GM13977 (cell line): ENCODE results near the gene FHL5.
"Not testable (repeated sequence)": the region's sequence is repeated elsewhere in the genome, so short reads cannot be mapped to it uniquely, and the experiment has no call there.

Experiments
- DNase-seq: peaks from one replicate; pipeline ENCODE4 v3.0.0; 2012; ENCODE audit warnings: low spot score
- in situ Hi-C: fragments of 300-500 bp; cut with MboI; formaldehyde crosslinking; loops from one replicate; pipeline ENCODE4 v1.12.0; 2022; ENCODE audit warnings: low sequenced_read_pairs, low pct_unique_long_range_greater_than_20kb, mixed read lengths, inconsistent platforms; ENCODE audit not compliant: unreplicated experiment
- TF ChIP-seq, protein P1 (sequence below): IDR thresholded peaks from 2 replicates; pipeline ENCODE4 v1.5.1; 2012; ENCODE audit warnings: mild to moderate bottlenecking, control low read depth; ENCODE audit not compliant: insufficient read depth; ENCODE audit errors: extremely low read depth, missing control alignments

Gene FHL5

DNA sequence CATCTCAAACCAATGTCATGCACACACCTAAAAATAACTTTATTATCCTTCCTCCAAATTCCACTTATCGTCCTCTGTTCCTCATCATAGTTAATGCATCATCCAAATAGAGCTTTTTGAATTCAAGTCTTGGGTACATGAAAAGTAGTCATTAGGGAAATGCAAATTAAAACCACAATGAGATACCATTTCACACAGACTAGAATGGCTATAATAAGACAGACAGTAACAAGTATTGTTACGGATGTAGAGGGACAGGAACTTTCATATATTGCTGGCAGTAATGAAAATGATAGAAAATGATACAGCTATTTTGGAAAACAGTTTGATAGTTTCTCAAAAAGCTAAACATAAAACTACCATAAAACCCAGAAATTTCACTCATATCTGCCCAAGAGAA, 59.1 kb downstream of the FHL5 start:
- TF ChIP-seq, protein P1, sequence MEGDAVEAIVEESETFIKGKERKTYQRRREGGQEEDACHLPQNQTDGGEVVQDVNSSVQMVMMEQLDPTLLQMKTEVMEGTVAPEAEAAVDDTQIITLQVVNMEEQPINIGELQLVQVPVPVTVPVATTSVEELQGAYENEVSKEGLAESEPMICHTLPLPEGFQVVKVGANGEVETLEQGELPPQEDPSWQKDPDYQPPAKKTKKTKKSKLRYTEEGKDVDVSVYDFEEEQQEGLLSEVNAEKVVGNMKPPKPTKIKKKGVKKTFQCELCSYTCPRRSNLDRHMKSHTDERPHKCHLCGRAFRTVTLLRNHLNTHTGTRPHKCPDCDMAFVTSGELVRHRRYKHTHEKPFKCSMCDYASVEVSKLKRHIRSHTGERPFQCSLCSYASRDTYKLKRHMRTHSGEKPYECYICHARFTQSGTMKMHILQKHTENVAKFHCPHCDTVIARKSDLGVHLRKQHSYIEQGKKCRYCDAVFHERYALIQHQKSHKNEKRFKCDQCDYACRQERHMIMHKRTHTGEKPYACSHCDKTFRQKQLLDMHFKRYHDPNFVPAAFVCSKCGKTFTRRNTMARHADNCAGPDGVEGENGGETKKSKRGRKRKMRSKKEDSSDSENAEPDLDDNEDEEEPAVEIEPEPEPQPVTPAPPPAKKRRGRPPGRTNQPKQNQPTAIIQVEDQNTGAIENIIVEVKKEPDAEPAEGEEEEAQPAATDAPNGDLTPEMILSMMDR, result no peak
- DNase-seq, result no peak
- in situ Hi-C loops, result no loop called here

DNA sequence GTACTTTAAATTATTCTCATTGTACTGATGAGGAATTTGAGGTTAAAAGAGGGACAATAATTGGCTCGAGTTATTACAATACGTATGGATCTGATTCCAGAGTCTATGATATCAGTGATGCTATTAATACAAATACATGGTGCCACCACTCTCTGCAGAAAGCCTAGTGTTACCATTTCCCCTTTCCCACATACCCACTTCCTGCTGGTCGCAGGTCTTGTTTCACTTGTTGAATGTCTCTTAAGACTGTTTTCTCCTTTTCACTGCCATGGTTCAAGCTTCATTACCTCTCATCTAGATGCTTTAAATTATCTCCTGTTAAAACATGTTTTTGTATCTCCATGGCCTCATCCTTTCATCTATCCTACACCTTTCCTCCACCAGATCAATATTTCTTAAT, 62.0 kb downstream of the FHL5 start:
- no peak for DNase-seq
- in situ Hi-C loops, result loop anchor here (5.0 to 25.0 kb wide), 2 partner anchors 262 to 427 kb away; partner anchors contain the start of gene NDUFAF4
- TF ChIP-seq, protein P1, result no peak

DNA sequence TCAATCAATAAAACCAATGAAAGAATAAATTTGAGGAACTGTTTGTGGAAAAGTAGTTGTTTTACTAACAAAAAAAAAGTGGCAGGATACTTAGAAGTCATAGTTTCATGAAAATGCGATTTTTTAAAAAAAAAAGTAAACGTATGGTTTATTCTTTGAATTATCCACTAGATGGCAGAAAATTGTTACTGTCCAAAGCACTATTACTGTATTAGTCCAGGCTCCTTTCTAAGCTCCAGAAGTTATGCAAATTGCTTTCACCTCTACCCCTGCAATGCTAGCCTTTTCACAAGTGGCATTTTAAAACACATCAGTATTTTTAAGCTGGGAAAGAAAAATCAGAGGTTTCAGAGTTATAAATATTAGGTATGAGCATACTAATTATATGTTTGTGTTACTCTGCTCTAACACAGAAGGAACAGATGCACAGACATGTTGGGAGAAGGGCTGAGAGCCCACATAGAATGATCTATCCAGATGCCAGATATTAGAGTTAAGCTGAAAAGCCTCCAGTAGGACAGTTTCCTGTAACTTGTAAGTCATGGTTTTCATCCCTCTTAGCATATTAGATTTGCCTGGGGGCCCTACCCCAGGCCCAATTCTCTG, 63.9 kb downstream of the FHL5 start:
- in situ Hi-C loops, result loop anchor here (5.0 to 25.0 kb wide), 2 partner anchors 260 to 425 kb away; partner anchors contain the start of gene NDUFAF4
- DNase-seq, result peak; percentile 45
- TF ChIP-seq, protein P1, result peak; percentile 35

DNA sequence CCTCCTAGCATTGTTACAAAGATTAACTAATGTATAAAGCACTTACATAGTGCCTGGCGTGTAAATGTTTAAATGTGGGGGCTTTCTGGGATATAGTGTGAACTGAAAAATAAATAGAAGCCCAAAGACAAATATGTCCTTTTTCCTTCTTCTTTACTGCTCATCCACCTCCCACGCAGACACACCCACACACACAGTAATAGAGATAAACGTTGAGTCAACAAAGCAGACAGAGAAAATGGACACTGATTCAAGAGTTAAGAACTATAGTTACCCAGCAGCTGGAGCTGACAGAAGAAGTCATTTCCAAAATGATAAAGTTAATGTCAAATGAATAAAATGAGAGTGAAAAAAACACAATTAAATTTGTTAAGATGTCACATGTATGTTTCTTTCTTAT, 68.3 kb downstream of the FHL5 start:
- TF ChIP-seq, protein P1, result no peak
- no peak for DNase-seq
- in situ Hi-C loops, result loop anchor here (25.0 kb wide), 1 partner anchor 256 kb away; the partner anchor contains the start of gene NDUFAF4

DNA sequence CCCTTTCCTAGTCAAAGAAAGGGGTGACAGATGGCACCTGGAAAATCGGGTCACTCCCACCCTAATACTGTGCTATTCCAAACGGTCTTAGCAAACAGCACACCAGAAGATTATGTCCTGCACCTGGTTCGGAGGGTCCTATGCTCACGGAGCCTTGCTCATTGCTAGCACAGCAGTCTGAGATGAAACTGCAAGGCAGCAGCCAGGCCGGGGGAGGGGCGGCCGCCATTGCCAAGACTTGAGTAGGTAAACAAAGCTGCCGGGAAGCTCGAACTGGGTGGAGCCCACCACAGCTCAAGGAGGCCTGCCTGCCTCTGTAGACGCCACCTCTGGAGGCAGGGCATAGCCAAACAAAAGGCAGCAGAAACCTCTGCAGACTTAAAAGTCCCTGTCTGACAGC, 75.1 kb downstream of the FHL5 start:
- DNase-seq, result not testable (repeated sequence)
- in situ Hi-C loops, result loop anchor here (25.0 kb wide), 1 partner anchor 249 kb away; the partner anchor contains the start of gene NDUFAF4

DNA sequence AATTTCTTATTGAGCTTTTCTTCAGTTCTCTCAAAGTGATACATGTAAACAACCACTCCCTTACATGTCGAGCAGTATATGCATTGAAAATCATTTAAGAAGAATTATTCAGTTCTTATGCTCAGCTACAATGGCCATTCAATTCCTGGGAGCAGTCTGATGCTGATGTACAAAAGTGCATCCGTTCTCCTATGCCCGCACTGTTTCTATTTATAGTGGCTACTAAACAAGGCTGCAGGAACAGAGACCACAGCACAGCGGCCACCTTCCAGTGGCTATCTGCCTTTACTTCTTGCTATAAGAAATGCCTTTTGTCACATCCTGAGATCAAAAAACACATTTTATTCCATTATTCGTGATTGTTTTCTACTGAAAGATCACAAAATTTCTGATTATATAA, 82.2 kb downstream of the FHL5 start:
- in situ Hi-C loops, result loop anchor here (25.0 kb wide), 1 partner anchor 242 kb away; the partner anchor contains the start of gene NDUFAF4
- TF ChIP-seq, protein P1, result no peak
- DNase-seq, result no peak

DNA sequence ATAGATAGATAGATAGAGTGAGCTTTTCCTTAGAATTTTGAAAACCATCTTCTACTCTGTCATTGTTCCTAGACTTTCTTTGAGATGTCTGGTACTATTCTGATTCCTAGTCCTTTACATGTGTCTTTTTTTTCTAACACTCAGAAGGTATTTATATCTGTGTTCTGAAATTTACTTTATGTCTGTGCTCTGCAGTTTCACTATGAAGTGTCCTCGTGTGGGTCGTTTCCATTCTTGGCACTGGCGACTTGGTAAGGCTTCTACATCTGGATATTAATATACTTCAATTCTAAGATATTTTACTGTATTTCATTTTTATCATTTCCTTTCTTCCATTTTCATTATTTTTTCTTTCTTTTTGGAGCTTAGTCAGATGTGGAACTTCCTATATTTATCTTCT, 87.0 kb downstream of the FHL5 start:
- TF ChIP-seq, protein P1, result no peak
- DNase-seq, result peak; percentile 13
- in situ Hi-C loops, result loop anchor here (25.0 kb wide), 1 partner anchor 237 kb away; the partner anchor contains the start of gene NDUFAF4
